DMS53 treated with DMSO at 0.1 percent for 48 hours (cell line): ENCODE results near the gene DDX46.
"Not testable (repeated sequence)": the region's sequence is repeated elsewhere in the genome, so short reads cannot be mapped to it uniquely, and the experiment has no call there.

Experiments used
- DNase-seq: peaks from one replicate; lab custom pipeline; 2025; ENCODE audit not compliant: unreplicated experiment; lab: John Stamatoyannopoulos, UW

The DDX46 gene

DNA sequence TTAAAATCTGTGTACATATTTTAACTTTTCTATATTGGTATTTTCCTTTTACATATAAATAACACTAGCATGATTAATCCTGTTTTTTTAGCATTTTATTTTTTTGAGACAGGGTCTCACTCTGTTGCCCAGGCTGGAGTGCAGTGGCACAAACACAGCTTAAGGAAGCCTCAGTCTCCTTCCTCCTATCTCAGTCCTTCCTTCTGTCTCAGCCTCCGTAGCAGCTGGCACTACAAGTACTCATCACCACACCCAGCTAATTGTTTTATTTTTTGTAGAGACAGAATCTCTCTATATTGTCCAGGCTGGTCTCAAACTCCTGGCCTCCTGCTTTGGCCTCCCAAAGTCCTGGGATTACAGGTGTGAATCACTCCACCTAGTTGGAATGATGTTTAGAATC, 85.7 kb downstream of the DDX46 start:
- DNase-seq, result no peak

- DNase-seq, result no peak
Observed at GRCh38 chr5:134845335-134845851, 86.8 kb downstream of the DDX46 start.

- peak; percentile 93 for DNase-seq
Observed at GRCh38 chr5:134845852-134846640, 87.5 kb downstream of the DDX46 start, which contains the start of gene C5orf24. TSS of gene C5orf24 (plus strand) at chr5:134845968. CDS start at chr5:134854901, 8,933 bp downstream.

- peak; percentile 12 for DNase-seq
Observed at GRCh38 chr5:134846641-134846960, 88.0 kb downstream of the DDX46 start.

- DNase-seq, result not testable (repeated sequence)
Observed at GRCh38 chr5:134849434-134849933, 90.9 kb downstream of the DDX46 start.

- no peak for DNase-seq
Observed at GRCh38 chr5:134851307-134851923, 92.8 kb downstream of the DDX46 start.

DNA sequence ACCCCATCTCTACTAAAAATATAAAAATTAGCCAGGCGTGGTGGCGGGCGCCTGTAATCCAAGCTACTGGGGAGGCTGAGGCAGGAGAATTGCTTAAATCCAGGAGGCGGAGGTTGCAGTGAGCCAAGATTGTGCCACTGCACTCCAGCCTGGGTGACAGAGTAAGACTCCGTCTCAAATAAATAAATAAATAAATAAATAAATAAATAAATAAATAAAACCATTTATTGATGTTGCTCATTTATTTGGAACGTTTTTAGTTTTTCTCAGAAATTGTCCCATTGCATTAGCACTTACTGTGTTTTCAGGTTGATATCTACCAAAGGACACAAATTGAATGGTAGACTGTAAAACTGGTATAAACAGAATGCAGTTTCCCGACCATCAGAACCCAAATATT, 97.9 kb downstream of the DDX46 start:
- DNase-seq, result not testable (repeated sequence)

GRCh38 chr5:134857401-134857800, 98.8 kb downstream of the DDX46 start:
- no peak for DNase-seq

DNA sequence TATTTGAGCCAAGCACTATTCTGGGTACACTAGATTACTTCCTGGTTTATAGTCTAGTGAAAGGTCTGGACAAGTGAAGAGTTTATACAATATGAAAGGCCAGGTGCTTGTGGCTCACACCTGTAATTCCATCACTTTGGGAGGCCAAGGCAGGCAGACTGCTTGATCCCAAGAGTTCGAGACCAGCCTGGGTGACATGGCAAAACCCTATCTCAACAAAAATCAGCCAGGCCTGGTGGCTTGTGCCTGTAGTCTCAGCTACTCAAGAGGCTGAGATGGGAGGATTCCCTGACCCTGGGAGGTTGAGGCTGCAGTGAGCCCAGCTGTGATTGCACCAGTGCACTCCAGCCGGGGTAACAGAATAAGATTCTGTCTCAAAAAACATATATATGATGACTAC, 106.1 kb downstream of the DDX46 start:
- DNase-seq, result no peak

GRCh38 chr5:134873494-134873893, 114.9 kb downstream of the DDX46 start:
- no peak for DNase-seq

DNA sequence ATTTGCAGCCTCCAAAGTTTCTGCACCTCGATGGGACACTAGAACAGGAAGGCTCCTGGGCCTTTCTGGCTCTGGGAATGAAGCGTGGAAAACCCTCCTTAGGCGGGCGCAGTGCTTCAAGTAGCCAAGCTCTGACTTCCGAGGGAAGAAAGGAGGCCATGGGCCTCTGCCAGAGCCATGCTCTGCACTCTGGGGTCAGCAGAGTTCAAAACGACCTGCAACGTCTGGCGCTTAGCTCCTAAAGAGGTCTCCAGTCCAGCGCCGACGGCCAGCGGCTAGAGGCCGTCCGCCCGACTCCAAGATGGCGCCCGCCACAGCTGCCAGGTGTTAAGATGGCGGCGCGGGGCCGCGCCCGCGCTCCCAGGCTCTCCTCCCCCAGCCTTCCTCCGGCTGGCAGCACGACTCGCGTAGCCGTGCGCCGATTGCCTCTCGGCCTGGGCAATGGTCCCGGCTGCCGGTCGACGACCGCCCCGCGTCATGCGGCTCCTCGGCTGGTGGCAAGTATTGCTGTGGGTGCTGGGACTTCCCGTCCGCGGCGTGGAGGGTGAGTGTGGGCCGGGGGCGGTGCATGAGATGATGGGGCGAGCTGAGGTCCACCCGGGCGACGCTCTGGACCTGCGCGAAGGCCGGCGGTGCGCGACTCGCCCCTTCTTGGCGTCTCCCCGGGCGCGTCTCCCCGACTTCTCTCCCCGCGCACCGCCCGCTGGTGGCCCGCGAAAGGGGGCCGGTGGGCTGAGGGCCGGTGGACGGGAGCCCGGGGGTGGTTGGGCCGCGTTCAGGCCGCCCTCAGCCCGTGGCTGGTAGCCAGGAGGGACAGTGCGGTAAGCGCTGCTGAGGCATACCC, 115.6 kb downstream of the DDX46 start, which contains the start of gene TXNDC15:
Gene TXNDC15 (plus strand): TSS at position 385 of the 844 bp plus-strand sequence. CDS start 57 bp downstream, at position 442.
- peak; percentile 75 for DNase-seq

- peak; percentile 42 for DNase-seq
Observed at GRCh38 chr5:134874831-134875655, 116.5 kb downstream of the DDX46 start.

DNA sequence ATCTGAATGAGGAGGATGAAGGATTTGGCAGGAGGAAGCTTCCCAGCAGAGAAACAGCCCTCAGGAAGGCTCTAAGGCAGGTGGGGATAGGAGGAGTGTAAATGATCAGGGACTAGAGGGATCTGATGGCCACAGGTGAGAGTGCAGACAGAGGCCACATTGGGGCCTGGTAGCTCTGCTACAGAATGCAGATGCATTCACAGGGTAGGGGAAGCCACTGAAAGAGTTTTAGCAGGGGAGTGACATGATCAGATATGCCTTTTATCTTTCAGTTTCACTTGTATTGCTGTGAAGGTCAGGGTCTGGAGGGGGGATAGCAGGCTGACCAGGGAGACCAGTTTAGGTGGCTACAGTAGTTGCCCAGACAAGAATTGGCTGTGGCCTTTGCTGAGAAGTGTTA, 118.6 kb downstream of the DDX46 start:
- DNase-seq, result no peak

GRCh38 chr5:134878403-134878802, 119.8 kb downstream of the DDX46 start:
- no peak for DNase-seq

- DNase-seq, result no peak
Observed at GRCh38 chr5:134879456-134879855, 120.9 kb downstream of the DDX46 start.
